Cardiac fibroblast (primary cell): ENCODE measurements around the gene CEP250.
"Not testable (repeated sequence)": the region's sequence is repeated elsewhere in the genome, so short reads cannot be mapped to it uniquely, and the experiment has no call there.

Experiments used
- DNase-seq, 2 donors: peaks; one replicate each; pipeline versions ENCODE4 v3.0.0 to v3.0.0-alpha.2; 2010; ENCODE audit warnings: low read depth in 2 of 2
- H3K4me3 ChIP-seq, 2 donors: replicated peaks in 1 of 2; 1 replicate in 1 of 2; 2 replicates in 1 of 2; pipeline ENCODE4 v1.5.1; 2011; ENCODE audit warnings: low read depth in 2 of 2, low read length in 2 of 2, mild to moderate bottlenecking in 2 of 2, moderate library complexity in 1 of 2
- CTCF ChIP-seq: IDR thresholded peaks from one replicate; pipeline ENCODE4 v1.5.1; 2011; ENCODE audit warnings: low read depth, mild to moderate bottlenecking, low read length, inconsistent platforms

The CEP250 gene

GRCh38 chr20:35541783-35542662 lies 86.6 kb downstream of the CEP250 start, which contains the start of gene ERGIC3:
Gene ERGIC3, plus strand, starts transcription at chr20:35542078. Its CDS starts 20 bp downstream, at chr20:35542098.
- H3K4me3 ChIP-seq, result peak within 1 kb of the TSS; percentile 86 to 94
- no peak for TF ChIP-seq CTCF
- peak; percentile 95 to 97 for DNase-seq

DNA sequence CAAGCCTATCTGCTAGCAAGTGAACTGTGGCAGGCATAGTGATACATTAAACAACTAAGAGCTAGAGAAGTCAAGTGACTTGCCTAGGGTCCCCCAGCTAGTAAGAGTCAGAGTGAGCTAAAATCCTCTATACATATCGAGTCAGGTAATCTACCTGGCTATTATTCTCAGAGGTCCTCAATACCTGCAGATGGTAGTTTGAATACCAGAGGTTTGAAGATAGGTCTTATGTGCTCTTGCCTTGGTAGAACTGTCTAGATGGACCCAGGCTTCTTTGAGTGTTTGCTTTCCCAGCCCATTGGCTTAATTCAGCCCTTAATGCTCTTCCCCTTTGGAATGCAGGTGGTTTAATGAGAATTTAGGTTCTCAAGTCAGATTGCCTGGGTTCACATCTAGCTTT lies 87.6 kb downstream of the CEP250 start:
- no peak for DNase-seq
- no peak for TF ChIP-seq CTCF
- H3K4me3 ChIP-seq, result no peak overlapping the region

DNA sequence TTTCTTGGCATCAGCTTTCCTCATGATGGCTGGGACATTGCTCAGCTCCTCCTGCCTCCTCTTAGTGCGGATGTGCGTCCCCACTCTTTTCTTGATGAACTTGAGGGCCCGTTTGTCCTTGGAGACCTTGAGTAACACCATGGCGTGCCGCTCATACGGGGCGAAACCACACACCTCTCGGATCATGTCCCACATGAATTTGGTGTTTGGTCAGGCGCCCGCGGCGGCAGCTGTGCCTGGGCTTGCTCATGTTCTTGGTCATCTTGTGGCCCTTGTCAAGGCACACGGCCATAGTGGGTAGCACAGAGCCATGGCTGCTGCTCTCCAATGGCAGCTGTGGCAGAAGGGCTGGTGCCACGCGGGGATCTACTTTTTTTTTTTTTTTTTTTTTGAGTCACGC lies 89.0 kb downstream of the CEP250 start:
- no peak for DNase-seq
- H3K4me3 ChIP-seq, result no peak overlapping the region
- no peak for TF ChIP-seq CTCF

GRCh38 chr20:35544941-35545340 lies 89.5 kb downstream of the CEP250 start:
- not testable (repeated sequence) for H3K4me3 ChIP-seq
- peak; percentile 24 to 40 for DNase-seq

- no peak for TF ChIP-seq CTCF
- no peak for DNase-seq
- no peak overlapping the region for H3K4me3 ChIP-seq
These were observed 90.7 kb downstream of the CEP250 start for GRCh38 chr20:35546127-35546526.

- TF ChIP-seq CTCF, result no peak
- no peak for DNase-seq
- no peak overlapping the region for H3K4me3 ChIP-seq
These were observed 91.9 kb downstream of the CEP250 start for GRCh38 chr20:35547329-35547728.

DNA sequence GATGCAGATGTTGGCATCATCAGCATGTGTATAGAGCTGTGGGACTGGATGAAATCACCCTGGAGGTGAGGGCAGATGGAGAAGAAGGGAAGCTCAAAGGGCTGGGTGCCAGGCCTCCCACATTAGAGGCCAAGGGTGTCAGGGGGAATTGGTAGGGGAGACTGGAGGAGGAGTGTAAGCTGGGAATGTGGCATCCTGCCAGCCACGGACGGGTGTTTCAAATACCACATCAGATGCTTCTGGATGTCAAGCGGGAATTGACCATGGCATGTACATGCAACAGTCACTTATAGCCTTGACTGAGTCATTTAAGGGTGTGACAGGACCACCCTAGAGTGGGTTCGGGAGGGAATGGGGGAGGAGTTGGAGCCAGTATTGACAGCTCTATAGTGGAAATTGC lies 96.1 kb downstream of the CEP250 start:
- no peak for TF ChIP-seq CTCF
- DNase-seq, result peak; percentile 7 to 33
- H3K4me3 ChIP-seq, result no peak overlapping the region
